Smooth muscle cell of the brain vasculature (primary cell): Measurements from ENCODE around the gene MAGEF1.

Source experiments
- DNase-seq: peaks from one replicate; pipeline ENCODE4 v3.0.0-alpha.2; 2012; ENCODE audit warnings: low read depth, low spot score

Gene MAGEF1

DNA sequence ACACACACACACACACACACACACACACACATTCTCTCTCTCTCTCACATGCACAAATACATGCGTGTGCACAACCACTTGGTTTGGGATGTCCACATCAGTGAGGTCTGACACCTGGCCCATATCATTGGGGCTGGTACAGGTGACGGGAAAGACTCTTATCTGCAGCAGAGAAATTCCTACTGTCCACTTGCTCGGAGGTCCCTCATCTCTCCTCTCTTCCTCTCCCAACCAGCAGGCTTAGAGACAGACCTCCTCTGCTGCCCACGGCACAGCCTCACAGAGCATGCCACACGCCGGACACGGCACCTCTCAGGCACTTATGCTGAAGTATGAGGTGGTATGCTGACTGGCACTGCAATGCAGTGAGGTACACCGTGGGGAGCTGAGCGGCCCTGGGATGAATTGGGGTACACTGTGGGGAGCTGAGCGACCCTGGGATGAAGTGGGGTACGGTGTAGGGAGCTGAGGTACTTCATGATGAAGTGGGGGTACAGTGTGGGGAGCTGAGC, 41.7 kb downstream of the MAGEF1 start:
- no peak for DNase-seq

DNA sequence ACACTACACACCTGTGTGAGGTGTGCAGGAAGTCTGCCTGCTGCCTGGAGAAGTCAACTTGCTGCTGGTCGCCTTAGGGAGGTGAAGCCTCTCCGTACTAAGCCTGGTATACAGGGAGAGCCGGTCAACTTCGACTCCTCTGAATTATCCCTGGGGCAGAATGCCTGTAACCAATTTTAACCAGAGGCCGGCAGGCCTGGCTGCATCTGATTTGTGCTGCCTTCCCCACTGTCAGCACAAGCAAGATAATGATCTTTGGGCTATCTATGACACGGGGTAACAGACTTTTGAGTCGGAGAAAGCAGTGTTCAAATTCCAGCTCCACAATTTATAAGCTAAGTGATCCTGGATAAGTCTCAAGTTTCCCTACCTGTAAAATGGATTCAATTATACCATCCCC, 42.3 kb downstream of the MAGEF1 start:
- DNase-seq, result no peak

DNA sequence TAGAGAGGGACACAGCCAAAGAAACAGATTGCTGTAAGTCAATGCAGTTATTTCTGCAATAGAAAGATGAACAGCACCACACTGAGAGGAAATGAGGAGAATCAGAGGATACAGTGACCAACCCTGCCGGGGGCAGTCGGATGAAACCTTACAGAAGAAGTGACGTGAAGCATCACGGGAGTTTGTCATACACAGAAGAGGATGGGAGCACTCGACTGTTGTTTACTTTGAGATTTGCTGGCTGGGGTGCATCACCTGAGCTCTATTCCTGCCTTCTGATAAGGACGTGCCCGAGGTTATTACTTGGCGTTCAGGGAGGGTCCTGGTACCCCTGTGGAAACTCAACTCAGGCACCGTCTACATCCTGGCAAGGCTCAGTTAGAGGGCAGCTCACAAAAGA, 45.4 kb downstream of the MAGEF1 start:
- no peak for DNase-seq

DNA sequence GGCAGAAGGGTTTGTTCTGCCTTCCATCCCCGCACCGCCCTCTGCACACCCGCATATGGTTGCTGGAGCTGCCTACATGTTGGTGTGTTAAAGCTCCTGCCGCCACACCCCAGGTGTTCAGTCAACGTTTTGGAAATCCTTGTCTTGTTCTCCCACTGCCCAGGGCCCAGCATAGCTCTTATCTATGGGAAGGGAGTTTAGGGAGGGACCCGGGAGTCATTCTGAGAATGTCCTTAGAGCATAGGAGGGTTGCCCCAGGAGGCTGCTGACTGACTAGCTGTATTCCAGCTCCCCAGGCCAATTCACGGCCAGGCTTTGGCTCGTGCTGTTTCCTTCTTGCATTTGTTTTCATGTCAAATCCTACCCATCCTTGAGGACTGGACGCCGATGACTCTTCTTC, 46.8 kb downstream of the MAGEF1 start:
- no peak for DNase-seq

DNA sequence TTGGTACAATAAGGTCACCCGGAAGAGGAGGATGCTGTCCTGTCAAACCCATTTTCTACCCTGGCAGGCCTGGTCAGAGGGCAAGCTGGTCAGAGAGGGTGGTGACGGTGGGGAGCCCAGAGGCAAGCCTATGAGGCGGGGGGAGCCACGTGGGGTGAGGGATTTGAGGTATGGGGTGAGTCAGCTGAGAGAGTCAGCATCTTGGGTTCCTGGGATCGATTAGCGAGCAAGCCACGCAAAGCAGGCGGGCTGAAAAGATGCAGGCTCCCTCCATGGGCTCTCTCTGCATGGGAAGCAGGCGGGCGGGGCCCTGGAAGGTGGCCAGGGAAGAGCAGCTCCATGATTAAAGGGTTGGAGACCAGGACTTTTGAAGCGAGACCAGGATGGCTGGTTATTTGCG, 48.1 kb downstream of the MAGEF1 start:
- DNase-seq, result no peak

DNA sequence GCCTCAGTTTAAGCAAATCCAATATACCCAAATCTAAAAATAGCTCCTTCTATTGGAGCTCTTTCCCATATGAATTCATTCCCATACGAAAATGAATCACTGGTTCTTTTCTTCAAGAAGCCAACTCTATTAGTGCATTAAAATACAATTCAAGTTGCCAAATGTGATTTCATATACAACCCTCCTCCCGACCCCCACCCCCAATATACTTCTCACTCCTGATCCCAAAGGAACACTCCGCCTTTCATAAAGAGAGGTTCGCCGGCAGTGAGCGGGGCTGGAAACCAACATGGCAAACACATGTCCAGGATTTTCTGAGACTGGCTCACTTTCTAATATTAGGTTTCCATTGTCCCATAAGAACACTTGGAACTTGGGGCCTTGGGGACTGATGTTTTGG, 48.5 kb downstream of the MAGEF1 start:
- no peak for DNase-seq

DNA sequence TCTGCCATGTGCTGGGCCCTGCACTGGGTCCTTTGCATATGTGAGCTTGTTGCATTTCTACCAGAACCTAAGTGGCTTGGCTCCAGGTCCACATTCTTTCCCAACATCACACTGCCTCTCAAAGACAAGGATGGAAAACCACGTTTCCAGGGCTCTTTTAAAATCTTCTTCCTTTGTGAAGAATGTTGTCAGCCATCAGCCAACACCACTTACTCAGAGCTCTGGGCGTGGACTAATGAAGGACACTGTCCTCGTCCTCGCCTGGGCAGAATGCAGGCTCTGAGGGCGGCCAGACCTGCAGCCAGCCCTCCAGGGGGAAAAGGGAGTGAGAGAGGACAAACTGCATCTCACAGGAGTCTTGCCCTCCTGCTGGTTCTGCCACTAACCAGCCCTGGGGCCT, 49.7 kb downstream of the MAGEF1 start:
- no peak for DNase-seq

DNA sequence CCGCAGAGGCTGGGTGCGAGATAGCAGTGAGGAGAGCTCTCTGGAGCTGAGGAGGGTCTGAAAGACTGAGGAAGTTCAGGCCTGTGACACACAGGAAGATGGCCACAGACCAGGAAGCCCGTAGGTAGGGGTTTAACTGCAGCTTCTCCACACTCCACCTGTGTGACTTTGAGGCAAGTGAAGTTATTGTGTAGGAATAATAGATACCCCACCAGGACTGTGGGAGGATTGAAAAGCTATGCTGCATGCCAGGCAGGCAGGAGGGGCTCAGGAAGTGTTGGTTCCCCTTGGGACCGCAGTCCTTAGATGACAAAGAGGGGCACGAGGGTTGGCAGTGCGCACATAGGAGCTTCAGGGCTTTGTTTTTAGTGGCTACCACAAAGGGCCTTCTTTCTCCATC, 50.9 kb downstream of the MAGEF1 start:
- DNase-seq, result no peak
